C4-2B (cell line): ENCODE measurements around the gene SLC35F3.

ENCODE experiments used
- H3K27ac ChIP-seq: fragments of 450-650 bp; 2 replicates; pipeline ENCODE4 v1.5.1; 2017
- ZFX ChIP-seq: fragments of 450-650 bp; IDR thresholded peaks from 2 replicates; pipeline ENCODE4 v1.6.1; 2017
- TF ChIP-seq, protein P1 (sequence below): fragments of 450-650 bp; conservative IDR thresholded peaks from 2 replicates; pipeline ENCODE4 v1.5.1; 2017; ENCODE audit warnings: mild to moderate bottlenecking

Gene SLC35F3

GRCh38 chr1:234094172-234094571 lies 189.7 kb downstream of the SLC35F3 start:
- TF ChIP-seq, protein P1, sequence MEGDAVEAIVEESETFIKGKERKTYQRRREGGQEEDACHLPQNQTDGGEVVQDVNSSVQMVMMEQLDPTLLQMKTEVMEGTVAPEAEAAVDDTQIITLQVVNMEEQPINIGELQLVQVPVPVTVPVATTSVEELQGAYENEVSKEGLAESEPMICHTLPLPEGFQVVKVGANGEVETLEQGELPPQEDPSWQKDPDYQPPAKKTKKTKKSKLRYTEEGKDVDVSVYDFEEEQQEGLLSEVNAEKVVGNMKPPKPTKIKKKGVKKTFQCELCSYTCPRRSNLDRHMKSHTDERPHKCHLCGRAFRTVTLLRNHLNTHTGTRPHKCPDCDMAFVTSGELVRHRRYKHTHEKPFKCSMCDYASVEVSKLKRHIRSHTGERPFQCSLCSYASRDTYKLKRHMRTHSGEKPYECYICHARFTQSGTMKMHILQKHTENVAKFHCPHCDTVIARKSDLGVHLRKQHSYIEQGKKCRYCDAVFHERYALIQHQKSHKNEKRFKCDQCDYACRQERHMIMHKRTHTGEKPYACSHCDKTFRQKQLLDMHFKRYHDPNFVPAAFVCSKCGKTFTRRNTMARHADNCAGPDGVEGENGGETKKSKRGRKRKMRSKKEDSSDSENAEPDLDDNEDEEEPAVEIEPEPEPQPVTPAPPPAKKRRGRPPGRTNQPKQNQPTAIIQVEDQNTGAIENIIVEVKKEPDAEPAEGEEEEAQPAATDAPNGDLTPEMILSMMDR = no peak
- no peak for TF ChIP-seq ZFX

DNA sequence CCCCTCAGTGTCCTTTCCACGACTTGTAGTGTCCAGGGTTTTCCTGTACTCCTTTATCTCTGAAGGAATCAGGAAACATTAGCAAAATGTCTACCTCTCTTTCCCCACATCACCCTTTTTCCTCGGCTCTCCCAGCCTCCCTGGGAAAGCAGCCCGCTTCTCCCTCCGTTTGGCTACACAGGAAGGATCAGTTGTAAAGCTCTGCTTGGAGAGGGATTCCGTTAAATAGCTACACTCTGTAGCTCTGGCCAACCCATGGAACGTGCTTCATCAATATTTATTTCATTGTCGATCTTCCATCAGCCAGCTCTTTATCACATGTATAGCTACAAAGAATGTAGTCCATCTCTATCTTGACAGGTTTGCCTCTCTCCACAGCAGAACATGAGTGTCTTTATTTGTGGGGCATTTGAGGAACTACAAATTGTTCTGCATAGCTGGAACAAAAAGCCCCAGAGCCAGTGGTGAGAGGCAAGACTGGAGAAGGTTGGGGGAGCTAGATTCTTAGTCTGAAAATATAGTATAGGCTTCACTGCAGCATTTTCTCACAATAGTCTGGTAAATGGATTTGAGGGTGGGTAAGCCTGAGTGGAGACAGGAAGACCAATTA lies 191.8 kb downstream of the SLC35F3 start:
- TF ChIP-seq ZFX = no peak
- TF ChIP-seq, protein P1 = no peak
- H3K27ac ChIP-seq = no peak overlapping the region

More at GRCh38 chr1:234094172-234094571, 189.7 kb downstream of the SLC35F3 start:
- H3K27ac ChIP-seq = peak overlapping the region; percentile 68

DNA sequence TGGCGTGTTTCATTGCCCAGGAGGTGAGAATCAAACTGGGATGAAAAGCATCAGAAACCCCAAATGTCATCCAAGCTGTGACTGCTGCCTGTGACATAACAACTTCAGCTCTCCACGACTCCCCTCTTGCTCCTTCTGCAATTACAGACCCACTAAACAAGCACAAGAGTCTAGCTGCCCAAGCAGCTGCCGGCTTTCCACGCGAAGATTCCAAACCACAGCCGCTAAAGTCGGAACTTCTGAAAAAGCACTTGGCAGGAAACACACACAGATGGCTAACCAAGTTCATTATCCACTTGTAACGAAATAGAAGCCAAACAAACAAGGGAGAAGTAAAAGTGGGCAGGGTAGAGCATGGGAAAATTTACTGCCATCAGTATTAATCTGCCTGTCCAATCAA lies 198.1 kb downstream of the SLC35F3 start:
- H3K27ac ChIP-seq = no peak overlapping the region
- TF ChIP-seq, protein P1 = no peak
- TF ChIP-seq ZFX = no peak

GRCh38 chr1:234103198-234103597 lies 198.7 kb downstream of the SLC35F3 start:
- TF ChIP-seq, protein P1 = no peak
- no peak for TF ChIP-seq ZFX
- no peak overlapping the region for H3K27ac ChIP-seq

GRCh38 chr1:234106032-234106431 lies 201.6 kb downstream of the SLC35F3 start:
- TF ChIP-seq, protein P1 = no peak
- TF ChIP-seq ZFX = no peak
- H3K27ac ChIP-seq = no peak overlapping the region

- TF ChIP-seq, protein P1 = no peak
- TF ChIP-seq ZFX = no peak
- peak overlapping the region; percentile 61; the same call in 1 of the 2 replicates for H3K27ac ChIP-seq
Measured at GRCh38 chr1:234107416-234108021, 203.0 kb downstream of the SLC35F3 start.

DNA sequence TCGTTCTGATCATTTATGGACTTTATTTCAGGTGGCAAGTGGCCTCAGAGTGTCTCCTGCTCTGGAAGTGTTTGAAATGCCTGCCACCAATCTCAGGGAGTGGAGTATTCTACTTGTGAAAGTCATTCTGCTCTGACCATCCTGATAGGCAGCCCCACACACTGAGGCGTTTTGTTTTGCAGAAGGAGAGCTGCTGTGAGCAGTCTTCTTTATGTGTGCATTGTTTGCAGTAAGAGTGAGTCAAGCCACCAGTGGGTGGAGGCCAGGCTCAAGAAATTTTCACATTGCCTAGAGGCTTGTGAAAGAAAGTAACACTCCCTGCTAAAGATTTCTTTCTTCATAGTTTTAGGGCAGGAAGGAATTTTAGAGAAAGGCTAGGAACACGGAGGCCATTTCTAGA lies 204.4 kb downstream of the SLC35F3 start:
- no peak overlapping the region for H3K27ac ChIP-seq
- TF ChIP-seq ZFX = no peak
- TF ChIP-seq, protein P1 = no peak
